ENCODE measurements around the gene PCDH9. TPM values are rescaled to one million over a fixed set of nuclear protein-coding genes. Genes with fewer than 3 reads are reported as not detected.
A peak's percentile ranks its signal among the peaks of the same experiment; 100 is the strongest.

PCDH9 gene
- total RNA-seq, 1 experiment from 2014 or later, result 4.2 TPM

DNA sequence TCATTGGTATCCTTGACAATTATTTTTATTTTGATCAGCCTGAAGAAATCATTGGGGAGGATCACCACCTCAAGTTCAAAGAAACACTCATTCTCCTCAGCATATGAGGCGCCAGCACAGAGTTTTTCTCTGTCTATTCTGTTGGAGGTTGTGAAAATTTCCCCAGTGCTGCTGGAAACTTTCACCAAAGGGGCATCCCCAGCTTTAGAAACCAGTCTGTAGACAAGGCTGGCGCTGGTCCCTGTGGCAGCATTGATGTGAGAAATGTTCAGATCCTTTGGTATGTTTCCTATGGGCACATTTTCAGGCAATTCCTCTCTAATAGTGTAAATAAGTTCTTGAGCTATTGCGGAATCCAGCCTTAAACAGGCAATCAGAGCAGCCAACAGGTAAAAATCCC lies 2.1 kb downstream of the PCDH9 start:
- POLR2A ChIA-PET, result no interaction called here
- intact Hi-C loops (cut with micrococcal nuclease; ENCODE audit: unreplicated experiment), result loop anchor here (10.0 kb wide), 2 partner anchors 233 to 543 kb away; no protein-coding TSS in a partner anchor
- H3K4me3 ChIP-seq (ENCODE audit: low read depth in 2 of 2, low read length in 2 of 2), result peak overlapping the region in 1 of 2 experiments; percentile 84; a peak in 2 of 4 replicates

DNA sequence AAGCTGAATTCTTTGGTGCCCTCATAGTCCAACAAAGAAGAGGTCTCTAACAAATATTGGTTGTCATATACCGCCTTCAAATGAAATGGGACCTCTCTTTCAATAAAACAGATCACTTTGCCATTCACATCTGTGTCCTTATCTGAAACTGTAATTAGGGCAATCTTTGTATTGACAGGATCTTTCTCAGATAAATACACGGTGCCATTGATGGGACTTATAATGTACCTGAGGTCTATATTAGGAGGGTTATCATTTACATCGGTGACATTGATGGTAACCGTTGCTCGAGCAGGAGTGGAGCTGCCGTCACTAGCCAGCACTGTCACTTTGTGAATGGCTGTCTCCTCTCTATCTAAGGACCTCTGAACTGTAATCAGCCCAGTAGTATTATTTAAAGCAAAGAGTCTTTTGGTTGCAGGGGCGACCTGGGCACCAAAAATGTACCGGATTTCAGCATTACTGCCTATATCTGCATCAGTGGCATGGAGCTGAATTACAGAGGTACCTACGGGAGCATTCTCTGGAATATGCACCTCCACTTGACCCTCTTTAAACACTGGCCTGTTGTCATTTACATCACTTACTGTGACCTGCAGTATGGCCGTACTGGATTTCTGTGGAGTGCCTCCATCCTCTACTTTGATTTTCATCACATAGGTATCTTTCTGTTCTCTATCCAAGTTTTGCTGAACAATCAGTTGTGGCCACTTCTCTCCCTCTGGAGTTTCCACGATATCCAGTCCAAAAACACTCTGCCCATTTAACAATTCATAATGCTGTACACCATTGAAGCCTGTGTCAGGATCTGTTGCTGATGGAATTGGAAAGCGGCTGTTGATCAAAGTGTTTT lies 2.8 kb downstream of the PCDH9 start:
- no peaks in the 10 kb centered on the region for H3K9me3 ChIP-seq (ENCODE audit: control insufficient read depth, insufficient read depth, low read depth, low read length)
- no peaks in the 10 kb centered on the region for H3K27me3 ChIP-seq (ENCODE audit: control insufficient read depth, insufficient read depth, low read length)
- H3K4me3 ChIP-seq (ENCODE audit: low read depth in 2 of 2, low read length in 2 of 2), result no peak overlapping the region
- ChIA-PET CTCF (no interaction called here), POLR2A (no interaction called here)
- no peak overlapping the region for H3K27ac ChIP-seq (ENCODE audit: low read length)
- BruUV-seq (replicated peaks), result TSS peak; percentile 46
- no peaks in the 10 kb centered on the region for H3K36me3 ChIP-seq (ENCODE audit: control insufficient read depth, insufficient read depth, low read length)
- TF ChIP-seq SIN3A (IDR thresholded peaks at IDR 0.05; ENCODE audit: borderline replicate concordance, insufficient read depth, low read depth, low read length), result no peak
- no peak for TF ChIP-seq POLR2AphosphoS5 (IDR thresholded peaks at IDR 0.05; ENCODE audit: low read depth, low read length)
- TF ChIP-seq, protein P1, sequence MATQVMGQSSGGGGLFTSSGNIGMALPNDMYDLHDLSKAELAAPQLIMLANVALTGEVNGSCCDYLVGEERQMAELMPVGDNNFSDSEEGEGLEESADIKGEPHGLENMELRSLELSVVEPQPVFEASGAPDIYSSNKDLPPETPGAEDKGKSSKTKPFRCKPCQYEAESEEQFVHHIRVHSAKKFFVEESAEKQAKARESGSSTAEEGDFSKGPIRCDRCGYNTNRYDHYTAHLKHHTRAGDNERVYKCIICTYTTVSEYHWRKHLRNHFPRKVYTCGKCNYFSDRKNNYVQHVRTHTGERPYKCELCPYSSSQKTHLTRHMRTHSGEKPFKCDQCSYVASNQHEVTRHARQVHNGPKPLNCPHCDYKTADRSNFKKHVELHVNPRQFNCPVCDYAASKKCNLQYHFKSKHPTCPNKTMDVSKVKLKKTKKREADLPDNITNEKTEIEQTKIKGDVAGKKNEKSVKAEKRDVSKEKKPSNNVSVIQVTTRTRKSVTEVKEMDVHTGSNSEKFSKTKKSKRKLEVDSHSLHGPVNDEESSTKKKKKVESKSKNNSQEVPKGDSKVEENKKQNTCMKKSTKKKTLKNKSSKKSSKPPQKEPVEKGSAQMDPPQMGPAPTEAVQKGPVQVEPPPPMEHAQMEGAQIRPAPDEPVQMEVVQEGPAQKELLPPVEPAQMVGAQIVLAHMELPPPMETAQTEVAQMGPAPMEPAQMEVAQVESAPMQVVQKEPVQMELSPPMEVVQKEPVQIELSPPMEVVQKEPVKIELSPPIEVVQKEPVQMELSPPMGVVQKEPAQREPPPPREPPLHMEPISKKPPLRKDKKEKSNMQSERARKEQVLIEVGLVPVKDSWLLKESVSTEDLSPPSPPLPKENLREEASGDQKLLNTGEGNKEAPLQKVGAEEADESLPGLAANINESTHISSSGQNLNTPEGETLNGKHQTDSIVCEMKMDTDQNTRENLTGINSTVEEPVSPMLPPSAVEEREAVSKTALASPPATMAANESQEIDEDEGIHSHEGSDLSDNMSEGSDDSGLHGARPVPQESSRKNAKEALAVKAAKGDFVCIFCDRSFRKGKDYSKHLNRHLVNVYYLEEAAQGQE (IDR thresholded peaks at IDR 0.05; ENCODE audit: insufficient read depth in 1 of 2, low read depth in 2 of 2, low read length in 1 of 2), result no peak
- TF ChIP-seq TCF7L2 (IDR thresholded peaks at IDR 0.05; ENCODE audit: low read depth, low read length), result no peak
- TF ChIP-seq, protein P2, sequence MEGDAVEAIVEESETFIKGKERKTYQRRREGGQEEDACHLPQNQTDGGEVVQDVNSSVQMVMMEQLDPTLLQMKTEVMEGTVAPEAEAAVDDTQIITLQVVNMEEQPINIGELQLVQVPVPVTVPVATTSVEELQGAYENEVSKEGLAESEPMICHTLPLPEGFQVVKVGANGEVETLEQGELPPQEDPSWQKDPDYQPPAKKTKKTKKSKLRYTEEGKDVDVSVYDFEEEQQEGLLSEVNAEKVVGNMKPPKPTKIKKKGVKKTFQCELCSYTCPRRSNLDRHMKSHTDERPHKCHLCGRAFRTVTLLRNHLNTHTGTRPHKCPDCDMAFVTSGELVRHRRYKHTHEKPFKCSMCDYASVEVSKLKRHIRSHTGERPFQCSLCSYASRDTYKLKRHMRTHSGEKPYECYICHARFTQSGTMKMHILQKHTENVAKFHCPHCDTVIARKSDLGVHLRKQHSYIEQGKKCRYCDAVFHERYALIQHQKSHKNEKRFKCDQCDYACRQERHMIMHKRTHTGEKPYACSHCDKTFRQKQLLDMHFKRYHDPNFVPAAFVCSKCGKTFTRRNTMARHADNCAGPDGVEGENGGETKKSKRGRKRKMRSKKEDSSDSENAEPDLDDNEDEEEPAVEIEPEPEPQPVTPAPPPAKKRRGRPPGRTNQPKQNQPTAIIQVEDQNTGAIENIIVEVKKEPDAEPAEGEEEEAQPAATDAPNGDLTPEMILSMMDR (IDR thresholded peaks at IDR 0.05), result no peak
- intact Hi-C loops (cut with micrococcal nuclease; ENCODE audit: unreplicated experiment), result loop anchor here (10.0 kb wide), 2 partner anchors 233 to 543 kb away; no protein-coding TSS in a partner anchor
- DNase-seq (ENCODE audit: low read depth, low spot score) (no peak), ATAC-seq (no peak)
- in situ Hi-C loops (cut with HindIII; ENCODE audit: low pct_unique_long_range_greater_than_20kb, low sequenced_read_pairs), result no loop called here
- H3K4me1 ChIP-seq (ENCODE audit: control insufficient read depth, insufficient read depth, low read length), result peaks cover 4% of the 10 kb centered on the region; the same call in 1 of the 2 replicates

More for the DNA sequence above, 2.1 kb downstream of the PCDH9 start:
- H3K4me1 ChIP-seq (ENCODE audit: control insufficient read depth, insufficient read depth, low read length), result peaks cover 4% of the 10 kb centered on the region; the same call in 1 of the 2 replicates
- no peak for ATAC-seq
- H3K27me3 ChIP-seq (ENCODE audit: control insufficient read depth, insufficient read depth, low read length), result no peaks in the 10 kb centered on the region
- in situ Hi-C loops (cut with HindIII; ENCODE audit: low pct_unique_long_range_greater_than_20kb, low sequenced_read_pairs), result no loop called here
- DNase-seq (ENCODE audit: low read depth, low spot score), result no peak
- no peak overlapping the region for H3K27ac ChIP-seq (ENCODE audit: low read length)
- no peaks in the 10 kb centered on the region for H3K36me3 ChIP-seq (ENCODE audit: control insufficient read depth, insufficient read depth, low read length)
- no peaks in the 10 kb centered on the region for H3K9me3 ChIP-seq (ENCODE audit: control insufficient read depth, insufficient read depth, low read depth, low read length)
- BruUV-seq (replicated peaks), result no TSS peak
- TF ChIP-seq POLR2AphosphoS5 (IDR thresholded peaks at IDR 0.05; ENCODE audit: low read depth, low read length) (no peak), TCF7L2 (IDR thresholded peaks at IDR 0.05; ENCODE audit: low read depth, low read length) (no peak), SIN3A (IDR thresholded peaks at IDR 0.05; ENCODE audit: borderline replicate concordance, insufficient read depth, low read depth, low read length) (no peak)
- TF ChIP-seq, protein P2 (IDR thresholded peaks at IDR 0.05), result no peak
- TF ChIP-seq, protein P1 (IDR thresholded peaks at IDR 0.05; ENCODE audit: insufficient read depth in 1 of 2, low read depth in 2 of 2, low read length in 1 of 2), result no peak
- CTCF ChIA-PET, result no interaction called here
